DND-41 (cell line): ENCODE measurements around the gene C16orf78.
A peak's percentile ranks its signal among the peaks of the same experiment; 100 is the strongest.

Experiments
- EZH2 ChIP-seq: IDR thresholded peaks from 3 replicates; pipeline ENCODE4 v1.6.1; 2012; ENCODE audit warnings: borderline replicate concordance, low read depth, mild to moderate bottlenecking, moderate library complexity, low read length, inconsistent platforms; ENCODE audit not compliant: severe bottlenecking
- TF ChIP-seq, protein P1 (sequence below): IDR thresholded peaks from 2 replicates; pipeline ENCODE4 v1.5.1; 2012; ENCODE audit warnings: borderline replicate concordance, low read length, moderate library complexity, mild to moderate bottlenecking; ENCODE audit not compliant: poor library complexity, severe bottlenecking; ENCODE audit errors: extremely low read depth

DNA sequence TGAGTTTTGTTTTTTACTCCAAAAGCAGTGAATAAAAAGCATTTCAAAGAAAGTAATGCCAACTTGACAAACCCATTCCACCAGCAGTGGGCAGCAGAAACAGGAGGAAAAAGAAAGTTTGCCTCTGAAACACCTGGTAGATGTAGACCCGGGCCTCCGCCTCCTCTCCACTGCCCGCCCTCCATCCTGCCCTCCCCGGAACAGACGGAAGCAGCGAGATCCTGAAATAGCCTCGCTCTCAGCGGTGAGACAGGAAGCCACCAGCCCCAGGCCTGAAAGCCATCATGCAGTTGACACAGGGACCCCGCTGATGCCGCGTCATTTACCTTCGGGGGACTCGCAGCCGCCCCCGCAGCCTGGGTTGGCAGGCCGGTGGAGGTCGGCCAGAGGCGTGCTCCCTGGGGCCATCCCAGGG, 67.8 kb downstream of the C16orf78 start:
- TF ChIP-seq, protein P1, sequence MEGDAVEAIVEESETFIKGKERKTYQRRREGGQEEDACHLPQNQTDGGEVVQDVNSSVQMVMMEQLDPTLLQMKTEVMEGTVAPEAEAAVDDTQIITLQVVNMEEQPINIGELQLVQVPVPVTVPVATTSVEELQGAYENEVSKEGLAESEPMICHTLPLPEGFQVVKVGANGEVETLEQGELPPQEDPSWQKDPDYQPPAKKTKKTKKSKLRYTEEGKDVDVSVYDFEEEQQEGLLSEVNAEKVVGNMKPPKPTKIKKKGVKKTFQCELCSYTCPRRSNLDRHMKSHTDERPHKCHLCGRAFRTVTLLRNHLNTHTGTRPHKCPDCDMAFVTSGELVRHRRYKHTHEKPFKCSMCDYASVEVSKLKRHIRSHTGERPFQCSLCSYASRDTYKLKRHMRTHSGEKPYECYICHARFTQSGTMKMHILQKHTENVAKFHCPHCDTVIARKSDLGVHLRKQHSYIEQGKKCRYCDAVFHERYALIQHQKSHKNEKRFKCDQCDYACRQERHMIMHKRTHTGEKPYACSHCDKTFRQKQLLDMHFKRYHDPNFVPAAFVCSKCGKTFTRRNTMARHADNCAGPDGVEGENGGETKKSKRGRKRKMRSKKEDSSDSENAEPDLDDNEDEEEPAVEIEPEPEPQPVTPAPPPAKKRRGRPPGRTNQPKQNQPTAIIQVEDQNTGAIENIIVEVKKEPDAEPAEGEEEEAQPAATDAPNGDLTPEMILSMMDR: peak; percentile 89
- no peak for TF ChIP-seq EZH2
